NOMO-1 treated with dmso at 0.1 percent for 144 hours (cell line): ENCODE data around the gene MFN1.

Source experiments
- DNase-seq: peaks from one replicate; lab custom pipeline; 2025; ENCODE audit not compliant: unreplicated experiment; lab: John Stamatoyannopoulos, UW

The MFN1 gene

DNA sequence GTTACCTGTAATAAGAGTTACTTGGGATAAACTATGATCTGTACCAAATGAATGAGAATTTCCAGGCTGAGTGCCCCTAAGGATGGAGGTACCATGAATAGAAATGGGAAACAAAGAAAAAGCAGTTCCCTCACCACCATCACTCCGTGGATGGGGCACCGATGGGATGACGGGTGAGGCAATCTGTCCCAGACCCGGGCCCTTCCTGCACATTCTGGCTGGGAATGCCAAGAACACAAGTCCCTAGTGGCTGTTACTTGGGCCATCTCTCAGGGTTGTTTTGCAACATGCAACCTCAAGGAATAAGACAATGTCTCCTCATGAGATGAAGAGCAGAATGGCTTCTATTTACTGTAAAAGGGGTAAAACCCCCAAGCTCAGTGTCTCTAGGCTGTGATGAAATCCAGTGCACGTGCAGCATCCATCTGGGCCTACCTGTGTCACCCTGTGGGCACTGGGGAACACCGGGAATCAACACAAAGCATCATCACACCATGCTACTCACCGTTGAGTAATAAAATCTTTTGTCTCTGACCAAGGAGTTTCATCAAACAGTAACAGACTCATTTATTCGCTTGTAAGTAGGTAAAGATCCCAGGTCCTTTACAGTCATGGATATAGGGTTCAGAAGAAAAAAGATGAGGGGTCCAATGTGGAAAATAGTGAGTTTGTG lies 81.5 kb downstream of the MFN1 start:
- DNase-seq: no peak

GRCh38 chr3:179430277-179430870 lies 82.9 kb downstream of the MFN1 start:
- DNase-seq: no peak

- DNase-seq: peak; percentile 48
These were observed 84.5 kb downstream of the MFN1 start for GRCh38 chr3:179432021-179432420.

GRCh38 chr3:179432451-179432850 lies 84.9 kb downstream of the MFN1 start:
- no peak for DNase-seq

DNA sequence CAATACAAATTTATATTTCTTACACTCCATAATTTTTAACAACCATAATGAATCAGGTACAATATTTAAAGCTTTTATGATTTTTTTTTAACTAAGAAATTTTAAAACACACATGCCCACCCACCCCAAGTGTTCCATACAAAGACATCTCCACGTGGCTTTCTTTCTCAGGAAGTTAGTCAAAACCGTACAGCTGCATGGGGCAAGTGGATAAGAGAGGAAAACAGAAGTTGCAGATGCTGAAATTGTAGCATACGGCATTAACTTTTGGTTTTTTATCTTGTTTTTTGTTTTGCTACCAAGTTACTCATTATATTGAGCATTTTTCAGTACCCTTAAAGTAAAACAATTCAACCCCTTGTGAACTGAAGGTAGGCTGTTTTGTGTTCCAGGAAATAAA lies 89.0 kb downstream of the MFN1 start:
- DNase-seq: no peak

GRCh38 chr3:179438841-179439240 lies 91.3 kb downstream of the MFN1 start:
- DNase-seq: no peak
